ENCODE data around the gene SPATS2.
"Not testable (repeated sequence)": the region's sequence is repeated elsewhere in the genome, so short reads cannot be mapped to it uniquely, and the experiment has no call there.

The SPATS2 gene

DNA sequence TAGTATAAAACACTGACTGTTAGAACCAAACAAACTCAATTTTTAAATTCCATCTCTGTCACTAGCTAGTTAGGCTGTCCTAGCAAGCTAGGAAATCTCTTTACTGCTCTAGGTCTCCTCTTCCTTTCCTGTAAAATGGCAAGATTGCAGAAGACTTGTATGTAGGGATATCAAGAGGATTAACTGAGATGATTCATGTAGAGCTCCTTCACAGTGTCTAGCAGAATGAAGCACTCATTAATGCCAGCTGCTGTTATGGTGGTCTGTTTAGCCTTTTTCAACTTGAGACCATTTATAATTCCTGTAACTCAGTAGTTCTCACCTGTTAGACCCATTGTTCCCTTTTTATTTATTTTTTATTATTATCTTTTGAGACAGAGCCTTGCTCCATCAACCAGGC lies 103.7 kb downstream of the SPATS2 start:
- no peak for DNase-seq (ENCODE audit: low read depth)

- no peak for DNase-seq (ENCODE audit: low read depth)
Measured at GRCh38 chr12:49471557-49471956, 104.3 kb downstream of the SPATS2 start.

GRCh38 chr12:49476091-49476490 lies 108.8 kb downstream of the SPATS2 start:
- DNase-seq (ENCODE audit: low read depth) = no peak

GRCh38 chr12:49478949-49479664 lies 111.8 kb downstream of the SPATS2 start:
- DNase-seq (ENCODE audit: low read depth) = no peak

GRCh38 chr12:49482095-49483051 lies 115.1 kb downstream of the SPATS2 start:
- no peak for DNase-seq (ENCODE audit: low read depth)

DNA sequence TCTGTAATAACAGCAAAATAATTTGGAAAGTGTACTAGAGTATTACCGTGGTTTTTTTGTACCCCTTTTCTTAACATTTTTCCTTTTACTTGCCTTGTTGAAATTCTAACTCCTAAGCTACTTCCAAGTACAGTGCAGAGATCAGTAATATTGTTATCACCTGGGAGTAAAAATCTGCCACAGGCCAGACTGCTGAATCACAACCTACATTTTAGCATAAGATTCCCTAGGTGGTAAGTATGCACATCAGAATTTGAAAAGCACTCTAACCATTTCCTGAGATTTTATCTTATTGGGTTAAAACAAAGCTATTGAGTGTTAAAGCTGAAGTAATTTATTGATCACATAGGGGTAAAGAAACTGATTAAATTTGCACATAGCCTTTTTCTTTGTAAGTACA lies 116.4 kb downstream of the SPATS2 start:
- DNase-seq (ENCODE audit: low read depth) = no peak

GRCh38 chr12:49487605-49488004 lies 120.3 kb downstream of the SPATS2 start:
- no peak for DNase-seq (ENCODE audit: low read depth)

GRCh38 chr12:49489154-49489553 lies 121.9 kb downstream of the SPATS2 start:
- DNase-seq (ENCODE audit: low read depth) = no peak

- DNase-seq (ENCODE audit: low read depth) = no peak
Measured at GRCh38 chr12:49489720-49490119, 122.5 kb downstream of the SPATS2 start.

GRCh38 chr12:49491823-49492222 lies 124.6 kb downstream of the SPATS2 start:
- no peak for DNase-seq (ENCODE audit: low read depth)

GRCh38 chr12:49493900-49494299 lies 126.6 kb downstream of the SPATS2 start:
- DNase-seq (ENCODE audit: low read depth) = no peak

GRCh38 chr12:49496417-49497360 lies 129.4 kb downstream of the SPATS2 start:
- DNase-seq (ENCODE audit: low read depth) = no peak

DNA sequence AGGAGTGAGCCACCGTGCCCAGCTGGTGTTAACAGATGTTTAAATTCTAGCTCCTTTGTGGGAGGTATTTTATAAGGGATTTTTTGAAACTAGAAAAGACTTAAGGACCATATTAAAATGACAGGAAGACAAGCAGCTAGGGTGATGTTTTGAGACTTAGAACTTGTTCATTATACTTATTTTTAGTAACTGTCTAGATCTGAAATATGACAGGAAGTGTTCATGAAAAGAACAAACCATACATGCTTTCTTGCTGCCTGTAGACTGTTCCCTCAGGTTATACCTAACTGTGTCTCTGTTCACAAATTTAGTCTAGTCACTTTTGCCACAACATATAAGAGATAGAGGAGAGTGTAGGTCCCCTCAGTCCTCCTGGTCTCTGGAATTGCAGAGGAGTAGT lies 134.6 kb downstream of the SPATS2 start:
- DNase-seq (ENCODE audit: low read depth) = no peak

- DNase-seq (ENCODE audit: low read depth) = no peak
Measured at GRCh38 chr12:49502590-49502989, 135.3 kb downstream of the SPATS2 start.

DNA sequence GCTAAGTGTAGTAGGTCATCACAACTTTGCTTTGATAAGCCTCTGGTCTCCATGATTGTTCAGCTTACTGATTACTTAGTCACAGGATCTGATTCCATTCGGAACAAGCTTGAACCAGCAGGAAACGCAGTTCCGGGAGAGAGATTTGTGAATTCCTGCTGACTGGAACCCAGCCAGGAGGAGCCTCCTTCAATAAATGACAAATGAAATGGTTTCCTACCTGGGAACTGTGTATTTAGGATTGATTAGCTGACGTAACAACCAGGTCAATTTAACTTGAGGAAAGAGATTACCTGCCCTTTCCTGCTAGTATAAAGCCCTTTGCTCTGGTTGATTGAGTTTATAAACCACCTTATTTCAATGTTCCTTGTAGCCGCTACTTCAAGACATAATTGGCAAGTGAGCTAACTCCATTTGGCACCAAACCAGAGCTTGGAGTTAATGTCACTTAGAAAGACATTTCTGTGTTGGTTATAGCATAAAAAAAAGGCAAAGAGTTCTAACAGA lies 136.5 kb downstream of the SPATS2 start:
- DNase-seq (ENCODE audit: low read depth) = no peak

DNA sequence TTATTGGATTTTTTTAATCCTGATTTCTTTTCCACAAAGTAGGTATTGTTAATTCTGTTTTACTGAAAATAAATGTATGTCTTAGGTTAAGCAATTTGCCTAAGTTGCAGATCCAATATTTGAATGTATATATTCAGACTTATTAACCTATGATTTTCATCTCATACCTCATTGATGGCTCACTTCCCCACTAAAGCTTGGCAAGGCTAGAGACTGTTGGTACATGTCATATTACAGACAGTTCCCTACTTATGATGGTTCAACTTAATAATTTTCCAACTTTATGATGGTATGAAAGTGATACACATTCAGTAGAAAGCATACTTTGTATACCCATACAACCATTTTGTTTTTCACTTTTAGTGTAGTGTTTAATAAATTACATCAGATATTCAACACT lies 138.4 kb downstream of the SPATS2 start:
- DNase-seq (ENCODE audit: low read depth) = no peak

- no peak for DNase-seq (ENCODE audit: low read depth)
Measured at GRCh38 chr12:49507139-49507538, 139.9 kb downstream of the SPATS2 start.

- DNase-seq (ENCODE audit: low read depth) = not testable (repeated sequence)
Measured at GRCh38 chr12:49509681-49510080, 142.4 kb downstream of the SPATS2 start.

- DNase-seq (ENCODE audit: low read depth) = no peak
Measured at GRCh38 chr12:49511410-49511809, 144.1 kb downstream of the SPATS2 start.

- DNase-seq (ENCODE audit: low read depth) = no peak
Measured at GRCh38 chr12:49512546-49512945, 145.3 kb downstream of the SPATS2 start.

DNA sequence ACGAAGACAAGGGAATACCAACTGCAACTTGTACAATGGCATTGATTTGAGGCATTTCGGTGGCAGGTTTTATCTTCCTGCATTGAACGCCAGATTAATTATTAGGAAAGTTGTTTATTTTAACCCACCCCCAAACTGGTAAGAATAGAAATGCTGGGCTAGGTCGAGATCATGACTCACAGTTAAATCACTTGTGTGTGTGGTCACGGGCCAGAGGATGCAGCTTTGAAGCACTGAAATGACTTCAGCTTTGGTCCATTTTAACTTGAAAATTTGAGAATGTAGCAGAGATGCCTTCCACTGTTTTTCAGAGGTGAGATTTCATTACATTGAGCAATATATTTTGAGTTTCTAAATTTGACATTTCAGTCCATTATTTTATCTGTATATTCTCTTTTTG lies 148.0 kb downstream of the SPATS2 start:
- no peak for DNase-seq (ENCODE audit: low read depth)

All from stimulated activated CD8-positive, alpha-beta memory T cell treated with anti-CD3 and anti-CD28 coated beads, Interleukin-12 subunit alpha, Interleukin-12 subunit beta, amount 100 ng/mL, for 4 hours (primary cell).